NCI-H82 treated with DMSO at 0.1 percent for 48 hours (cell line): ENCODE results near the gene RCAN1.

ENCODE experiments used
- DNase-seq: peaks from one replicate; lab custom pipeline; 2025; ENCODE audit not compliant: unreplicated experiment; lab: John Stamatoyannopoulos, UW

Gene RCAN1

DNA sequence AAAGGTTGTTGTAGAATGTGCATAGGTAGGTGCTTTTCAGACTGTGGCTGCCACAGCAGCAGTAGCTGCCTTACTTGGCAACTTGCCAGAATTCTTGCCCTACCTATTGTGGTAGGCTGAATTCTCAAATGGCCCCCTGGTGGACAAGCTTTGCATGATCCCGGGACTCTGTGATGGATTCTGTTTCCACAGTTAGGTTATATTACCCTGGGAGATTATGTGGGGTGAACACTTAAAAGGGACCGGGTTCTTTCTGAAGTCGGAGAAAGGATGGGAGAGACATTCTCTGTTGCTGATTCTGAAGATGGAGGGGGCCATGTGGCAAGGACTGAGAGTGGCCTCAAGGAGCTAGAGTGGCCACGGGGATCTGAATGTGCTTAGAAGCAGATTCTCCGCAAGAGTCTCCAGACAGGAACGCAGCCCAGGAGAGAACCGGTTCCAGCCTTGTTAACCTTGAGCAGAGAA, 70.8 kb downstream of the RCAN1 start:
- DNase-seq: peak; percentile 66

DNA sequence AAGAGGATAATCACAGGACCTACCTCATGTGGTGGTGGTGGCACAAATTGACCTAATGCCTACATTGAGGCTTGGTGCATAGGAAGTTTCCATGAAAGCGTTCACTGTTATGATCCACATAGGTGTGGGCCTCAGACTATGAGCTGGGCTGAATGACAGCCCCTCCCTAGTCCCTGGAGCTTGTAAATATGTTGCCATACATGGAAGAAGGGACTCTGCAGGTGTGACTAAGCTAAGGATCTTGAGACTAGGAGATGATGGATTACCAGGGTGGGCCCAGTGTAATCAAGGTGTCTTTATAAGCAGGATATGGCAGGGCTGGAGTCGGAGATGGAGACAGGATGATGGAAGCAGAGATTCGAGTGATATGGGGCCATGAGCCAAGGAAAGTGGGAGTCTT, 71.9 kb downstream of the RCAN1 start:
- no peak for DNase-seq

- no peak for DNase-seq
Observed at GRCh38 chr21:34540206-34540605, 74.7 kb downstream of the RCAN1 start.

DNA sequence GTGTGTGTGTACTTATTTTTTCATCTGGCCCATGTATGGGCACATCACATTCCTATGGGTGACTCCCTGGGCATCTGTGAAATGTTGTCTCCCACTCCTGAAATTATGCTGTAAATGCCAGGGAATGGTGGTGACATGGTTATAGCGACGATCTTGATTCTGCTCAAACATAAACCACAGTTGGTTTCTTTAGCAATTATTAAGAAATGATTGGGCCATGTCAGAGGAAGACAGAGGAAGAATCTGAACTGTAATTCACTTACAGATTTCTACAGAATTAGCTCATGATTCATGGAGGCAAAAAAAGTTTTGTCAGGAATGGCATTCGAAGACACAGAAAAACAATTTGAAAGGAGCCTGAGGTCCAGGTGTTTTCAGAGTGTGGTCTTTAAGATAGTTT, 77.1 kb downstream of the RCAN1 start:
- no peak for DNase-seq

DNA sequence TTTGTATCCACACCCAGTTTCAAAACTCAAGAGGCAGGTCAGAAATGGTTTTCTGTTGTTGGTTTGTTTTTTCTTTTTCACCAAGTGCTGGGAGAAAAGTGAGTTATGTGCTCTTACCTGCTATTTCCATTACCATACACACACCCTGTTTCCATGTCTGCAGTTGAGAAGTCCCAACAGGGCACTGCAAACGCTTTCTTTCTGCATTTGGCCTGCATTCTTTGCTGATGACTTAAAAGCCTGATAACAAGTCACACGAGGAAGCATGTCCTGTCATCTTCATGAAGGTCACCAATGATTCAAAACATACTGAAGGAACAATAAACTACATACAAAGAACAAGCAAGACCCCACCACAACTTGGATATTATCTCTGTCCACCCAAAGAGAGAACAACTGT, 78.1 kb downstream of the RCAN1 start:
- DNase-seq: no peak

DNA sequence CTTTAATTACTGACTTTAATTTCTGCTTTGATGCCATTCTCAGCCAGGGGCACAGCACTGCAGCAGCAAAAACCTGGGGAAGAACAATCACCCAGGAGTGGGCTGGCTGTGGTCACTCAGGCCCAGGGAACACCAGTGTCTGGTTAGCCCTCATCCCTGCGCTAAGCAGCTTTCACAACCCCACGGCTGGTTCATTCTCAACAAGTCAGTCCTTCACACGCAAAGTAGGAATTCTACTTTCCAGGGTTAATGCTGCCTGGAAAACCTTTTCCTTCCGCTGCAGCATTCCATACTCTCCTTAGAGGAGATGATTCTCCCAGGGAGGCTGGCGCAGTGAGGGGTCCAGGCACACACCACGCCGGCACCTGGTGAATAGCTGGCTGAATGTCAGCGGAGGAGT, 78.6 kb downstream of the RCAN1 start:
- no peak for DNase-seq

GRCh38 chr21:34535886-34536285, 79.0 kb downstream of the RCAN1 start:
- peak; percentile 68 for DNase-seq

DNA sequence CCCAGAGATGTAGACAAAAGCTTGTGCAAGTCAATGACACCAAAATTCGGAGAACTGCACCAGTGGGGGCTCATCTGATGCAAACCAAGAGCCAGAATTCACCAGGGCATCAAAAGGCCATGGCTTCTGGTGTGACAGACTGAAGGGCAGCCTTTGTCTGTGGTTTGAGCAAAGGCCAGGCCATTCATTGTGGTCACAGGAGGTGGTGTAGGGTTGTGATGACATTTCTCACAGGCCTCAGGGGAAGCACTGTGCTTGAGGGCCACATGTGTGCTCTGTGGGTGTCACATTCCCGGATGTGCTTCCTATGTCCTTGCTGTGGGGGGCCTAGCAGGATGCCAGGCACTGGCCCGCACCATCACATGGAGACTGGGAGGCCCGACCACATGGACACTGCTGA, 80.4 kb downstream of the RCAN1 start:
- no peak for DNase-seq

- no peak for DNase-seq
Observed at GRCh38 chr21:34533938-34534337, 81.0 kb downstream of the RCAN1 start.

- DNase-seq: no peak
Observed at GRCh38 chr21:34531399-34531798, 83.5 kb downstream of the RCAN1 start.

- no peak for DNase-seq
Observed at GRCh38 chr21:34530261-34530660, 84.7 kb downstream of the RCAN1 start.

DNA sequence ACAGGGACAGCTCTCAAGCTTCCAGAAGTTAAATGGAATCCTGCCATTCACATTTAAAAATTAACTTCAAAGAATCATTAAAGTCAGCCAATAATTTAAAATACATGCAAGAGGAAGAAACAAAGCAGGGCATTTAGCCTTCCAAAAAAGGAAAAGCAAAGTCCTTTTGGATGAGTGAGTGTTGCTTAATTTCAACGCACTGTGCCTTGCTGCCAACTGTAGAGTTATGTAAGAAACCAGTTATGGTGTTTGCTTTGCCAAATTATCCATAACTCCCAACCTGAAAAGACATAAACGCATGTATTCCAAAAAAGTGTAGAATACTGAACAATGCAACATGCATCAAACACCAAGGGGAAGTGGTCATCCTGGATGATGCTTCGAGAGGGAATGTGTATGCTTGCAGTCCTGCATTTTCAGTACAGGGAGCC, 86.8 kb downstream of the RCAN1 start:
- DNase-seq: no peak

DNA sequence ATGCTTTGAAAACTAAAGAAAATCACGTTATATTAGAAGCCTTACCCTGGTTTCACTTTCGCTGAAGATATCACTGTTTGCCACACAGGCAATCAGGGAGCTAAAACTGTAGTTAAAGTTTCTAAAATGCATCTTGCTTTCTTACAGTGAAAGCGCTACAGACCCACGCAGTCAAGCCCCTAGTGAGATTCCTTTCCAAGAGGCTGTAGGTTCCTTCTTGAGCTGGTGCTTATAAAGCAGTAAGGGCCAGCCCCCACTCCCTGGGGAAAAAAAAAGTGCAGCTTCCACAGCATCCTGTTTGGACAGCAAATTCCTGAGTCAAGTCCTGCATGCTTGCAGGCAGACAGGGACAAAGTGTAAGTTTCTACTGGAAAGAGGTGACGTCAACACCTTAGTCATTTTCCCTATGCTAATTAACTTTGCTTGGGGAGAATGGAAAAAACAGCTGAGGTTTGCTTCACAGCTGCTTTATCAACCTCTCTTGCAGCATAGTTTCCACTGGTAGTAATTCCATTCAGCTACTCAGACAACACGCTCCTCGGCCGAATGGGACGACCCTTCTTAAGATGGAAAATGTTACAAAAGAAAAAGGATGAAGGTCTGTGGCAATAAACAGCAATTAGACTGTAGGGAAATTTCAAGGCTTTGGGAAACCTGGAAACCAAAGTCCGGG, 88.2 kb downstream of the RCAN1 start:
- DNase-seq: no peak

- no peak for DNase-seq
Observed at GRCh38 chr21:34526241-34526617, 88.7 kb downstream of the RCAN1 start.

GRCh38 chr21:34524646-34525601, 90.0 kb downstream of the RCAN1 start:
- DNase-seq: no peak

DNA sequence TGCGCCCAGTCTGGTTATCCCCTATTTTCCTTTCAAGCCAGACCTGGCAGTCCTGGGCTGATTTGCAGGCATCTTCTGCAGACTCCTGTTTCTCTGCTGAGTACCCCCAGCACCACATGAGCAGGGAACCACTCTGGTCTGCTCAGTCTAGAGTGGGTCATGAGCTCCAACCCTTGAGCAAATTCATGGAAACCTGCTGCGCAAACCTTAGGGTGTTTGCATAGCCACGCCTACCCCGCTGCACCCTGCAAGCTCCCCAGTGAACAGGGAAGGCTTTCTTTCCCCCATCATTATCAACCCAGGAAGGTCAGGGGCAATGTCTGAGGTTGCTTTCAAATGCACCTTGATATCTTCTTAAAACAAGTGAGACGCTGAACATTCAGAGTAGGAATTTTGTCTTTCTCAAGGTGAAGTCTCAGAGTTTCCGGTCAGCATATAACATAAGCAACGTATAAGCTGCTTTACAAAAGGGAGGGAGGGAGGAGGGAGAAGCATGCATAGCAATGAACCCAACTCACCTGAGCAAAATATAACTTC, 91.8 kb downstream of the RCAN1 start:
- DNase-seq: no peak

DNA sequence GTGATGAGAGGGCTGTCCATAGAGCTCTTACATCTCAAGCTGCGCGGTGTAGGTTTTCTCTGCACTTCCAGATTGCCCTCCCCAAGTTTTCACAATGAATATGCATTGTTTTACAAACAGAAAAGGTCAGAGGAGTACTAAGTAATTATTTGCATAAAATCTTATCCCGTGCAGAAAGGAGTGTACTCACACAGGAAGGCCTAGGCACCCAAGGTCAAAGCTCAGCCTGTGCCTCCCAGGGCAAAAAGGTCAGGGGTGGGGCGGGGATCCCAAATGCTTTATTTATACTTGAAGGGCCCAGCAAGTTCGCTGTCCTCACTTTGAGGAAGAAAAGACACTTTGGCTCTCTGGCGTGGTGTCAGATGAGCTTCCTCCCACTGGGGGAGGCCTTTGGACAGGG, 92.6 kb downstream of the RCAN1 start:
- DNase-seq: no peak

- no peak for DNase-seq
Observed at GRCh38 chr21:34521561-34521960, 93.4 kb downstream of the RCAN1 start.

- DNase-seq: no peak
Observed at GRCh38 chr21:34520764-34521508, 94.0 kb downstream of the RCAN1 start.

DNA sequence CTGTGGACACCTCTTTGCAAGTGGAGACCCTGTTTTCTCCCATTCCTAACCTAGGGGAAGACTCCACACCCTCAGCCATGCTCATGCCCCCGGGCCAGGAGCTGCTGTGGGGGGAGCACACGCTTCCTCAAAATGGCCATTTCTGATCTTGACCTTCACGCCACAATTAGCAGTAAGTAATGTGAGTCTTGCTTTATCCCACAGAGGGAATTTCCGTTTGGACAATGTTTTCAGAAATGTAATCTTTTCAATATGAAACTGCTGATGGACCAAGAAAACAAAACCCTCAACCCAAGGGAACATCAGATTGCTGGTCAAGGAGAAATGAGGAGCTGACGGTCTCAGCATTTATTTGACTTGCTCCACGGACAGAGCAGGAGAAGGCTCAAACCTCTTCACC, 94.6 kb downstream of the RCAN1 start:
- no peak for DNase-seq

DNA sequence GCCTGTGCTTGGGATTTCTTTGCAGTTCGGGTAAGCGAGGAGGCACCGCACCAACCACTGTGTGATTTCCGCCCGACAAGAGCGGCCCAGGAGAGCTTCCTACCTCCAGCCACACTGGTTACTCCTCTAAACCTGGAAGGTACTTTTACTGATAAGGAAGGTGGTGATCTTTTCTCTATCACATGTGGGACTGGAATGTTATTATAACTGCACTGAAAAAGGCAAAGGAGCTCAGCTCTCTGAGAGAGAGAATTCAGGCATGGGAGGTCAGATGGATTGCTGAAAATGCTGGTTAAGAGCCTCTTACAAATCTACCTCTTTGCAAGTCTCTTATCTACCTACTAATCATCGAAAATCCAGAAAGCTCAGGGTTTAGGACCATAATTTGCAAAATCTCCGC, 95.2 kb downstream of the RCAN1 start:
- no peak for DNase-seq
